OCI-LY1 (cell line): ENCODE measurements around the gene TMEM52.

Experiments used
- H2AFZ ChIP-seq: fragments of 200-600 bp; sonication (generic), shearing (Covaris generic); 2 replicates; pipeline ENCODE4 v1.6.0; 2014; ENCODE audit warnings: antibody characterized with exemption, mild to moderate bottlenecking, low read length
- H3F3A ChIP-seq: fragments of 200-600 bp; sonication (generic), shearing (Covaris generic); 2 replicates; pipeline ENCODE4 v1.6.0; 2014; ENCODE audit warnings: mild to moderate bottlenecking, antibody characterized with exemption, low read length, moderate library complexity; ENCODE audit not compliant: insufficient read depth
- H3K27ac ChIP-seq: fragments of 200-600 bp; sonication (generic); 2 replicates; pipeline ENCODE4 v1.5.1; 2014; ENCODE audit warnings: low read length, mixed run types, mild to moderate bottlenecking, low read depth; ENCODE audit not compliant: poor library complexity, severe bottlenecking
- H3K27me3 ChIP-seq: fragments of 200-600 bp; sonication (generic); 2 replicates; pipeline ENCODE4 v1.6.0; 2014; ENCODE audit warnings: antibody characterized with exemption, mild to moderate bottlenecking, low read length, moderate library complexity; ENCODE audit not compliant: insufficient read depth
- H3K36me3 ChIP-seq: fragments of 200-600 bp; sonication (generic); 2 replicates; pipeline ENCODE4 v1.6.1; 2014; ENCODE audit warnings: mild to moderate bottlenecking, antibody characterized with exemption, low read length, moderate library complexity, mixed read lengths; ENCODE audit not compliant: insufficient read depth
- H3K4me1 ChIP-seq: fragments of 200-600 bp; sonication (generic); 2 replicates; pipeline ENCODE4 v1.5.1; 2014; ENCODE audit warnings: mild to moderate bottlenecking, low read length, moderate library complexity; ENCODE audit not compliant: insufficient read depth, severe bottlenecking
- H3K4me2 ChIP-seq: fragments of 200-600 bp; sonication (generic), shearing (Covaris generic); 2 replicates; pipeline ENCODE4 v1.6.1; 2014; ENCODE audit warnings: low read length
- H3K4me3 ChIP-seq: fragments of 200-600 bp; sonication (generic); 2 replicates; pipeline ENCODE4 v1.5.1; 2014; ENCODE audit warnings: low read length, low read depth, mild to moderate bottlenecking, mixed read lengths; ENCODE audit not compliant: poor library complexity, severe bottlenecking
- H3K79me2 ChIP-seq: fragments of 200-600 bp; shearing (Covaris generic); 2 replicates; pipeline ENCODE4 v1.6.1; 2016; ENCODE audit warnings: mixed run types, low read length, mixed read lengths; ENCODE audit not compliant: insufficient read depth
- H3K9ac ChIP-seq: fragments of 200-600 bp; sonication (generic), shearing (Covaris generic); 2 replicates; pipeline ENCODE4 v1.6.1; 2014; ENCODE audit warnings: mild to moderate bottlenecking, low read length, mixed read lengths
- H3K9me2 ChIP-seq: fragments of 200-600 bp; sonication (generic), shearing (Covaris generic); 2 replicates; pipeline ENCODE4 v1.6.1; 2014; ENCODE audit warnings: low read depth, mild to moderate bottlenecking, low read length, mixed read lengths
- H3K9me3 ChIP-seq: fragments of 200-600 bp; shearing (Covaris generic); 2 replicates; pipeline ENCODE4 v1.6.1; 2014; ENCODE audit warnings: low read length, mixed read lengths
- H4K20me1 ChIP-seq: fragments of 200-600 bp; sonication (generic), shearing (Covaris generic); 2 replicates; pipeline ENCODE4 v1.6.0; 2016; ENCODE audit warnings: mild to moderate bottlenecking, low read length; ENCODE audit not compliant: insufficient read depth
- EZH2 ChIP-seq: fragments of 200-600 bp; sonication (generic), shearing (Covaris generic); IDR thresholded peaks from 2 replicates; pipeline ENCODE4 v1.8.0; 2017; ENCODE audit warnings: borderline replicate concordance, mixed run types, mild to moderate bottlenecking, antibody characterized with exemption, low read length, moderate library complexity, mixed read lengths
- TF ChIP-seq, protein P1 (sequence below): fragments of 200-600 bp; sonication (generic), shearing (Covaris generic); IDR thresholded peaks from 2 replicates; pipeline ENCODE4 v1.5.1; 2017; ENCODE audit warnings: mild to moderate bottlenecking, antibody characterized with exemption, low read length, moderate library complexity, mixed read lengths

The TMEM52 gene

DNA sequence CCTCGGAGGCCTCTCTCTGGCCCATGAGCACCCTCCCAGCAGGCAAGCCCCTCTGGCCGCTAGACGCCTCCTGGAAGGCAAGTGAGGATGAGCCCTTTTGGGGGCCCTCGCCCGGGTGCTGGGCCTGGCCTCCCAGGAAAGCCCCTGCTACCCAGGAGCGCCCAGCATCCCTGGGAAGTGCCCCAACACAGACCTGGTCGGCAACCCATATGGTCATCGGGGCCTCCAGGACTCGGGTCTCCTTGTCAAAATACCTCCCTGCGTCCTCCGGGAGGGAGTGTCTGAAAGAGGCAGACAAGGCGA is 21.0 kb upstream of the TMEM52 start:
- no peak for TF ChIP-seq EZH2
- TF ChIP-seq, protein P1, sequence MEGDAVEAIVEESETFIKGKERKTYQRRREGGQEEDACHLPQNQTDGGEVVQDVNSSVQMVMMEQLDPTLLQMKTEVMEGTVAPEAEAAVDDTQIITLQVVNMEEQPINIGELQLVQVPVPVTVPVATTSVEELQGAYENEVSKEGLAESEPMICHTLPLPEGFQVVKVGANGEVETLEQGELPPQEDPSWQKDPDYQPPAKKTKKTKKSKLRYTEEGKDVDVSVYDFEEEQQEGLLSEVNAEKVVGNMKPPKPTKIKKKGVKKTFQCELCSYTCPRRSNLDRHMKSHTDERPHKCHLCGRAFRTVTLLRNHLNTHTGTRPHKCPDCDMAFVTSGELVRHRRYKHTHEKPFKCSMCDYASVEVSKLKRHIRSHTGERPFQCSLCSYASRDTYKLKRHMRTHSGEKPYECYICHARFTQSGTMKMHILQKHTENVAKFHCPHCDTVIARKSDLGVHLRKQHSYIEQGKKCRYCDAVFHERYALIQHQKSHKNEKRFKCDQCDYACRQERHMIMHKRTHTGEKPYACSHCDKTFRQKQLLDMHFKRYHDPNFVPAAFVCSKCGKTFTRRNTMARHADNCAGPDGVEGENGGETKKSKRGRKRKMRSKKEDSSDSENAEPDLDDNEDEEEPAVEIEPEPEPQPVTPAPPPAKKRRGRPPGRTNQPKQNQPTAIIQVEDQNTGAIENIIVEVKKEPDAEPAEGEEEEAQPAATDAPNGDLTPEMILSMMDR, result no peak

DNA sequence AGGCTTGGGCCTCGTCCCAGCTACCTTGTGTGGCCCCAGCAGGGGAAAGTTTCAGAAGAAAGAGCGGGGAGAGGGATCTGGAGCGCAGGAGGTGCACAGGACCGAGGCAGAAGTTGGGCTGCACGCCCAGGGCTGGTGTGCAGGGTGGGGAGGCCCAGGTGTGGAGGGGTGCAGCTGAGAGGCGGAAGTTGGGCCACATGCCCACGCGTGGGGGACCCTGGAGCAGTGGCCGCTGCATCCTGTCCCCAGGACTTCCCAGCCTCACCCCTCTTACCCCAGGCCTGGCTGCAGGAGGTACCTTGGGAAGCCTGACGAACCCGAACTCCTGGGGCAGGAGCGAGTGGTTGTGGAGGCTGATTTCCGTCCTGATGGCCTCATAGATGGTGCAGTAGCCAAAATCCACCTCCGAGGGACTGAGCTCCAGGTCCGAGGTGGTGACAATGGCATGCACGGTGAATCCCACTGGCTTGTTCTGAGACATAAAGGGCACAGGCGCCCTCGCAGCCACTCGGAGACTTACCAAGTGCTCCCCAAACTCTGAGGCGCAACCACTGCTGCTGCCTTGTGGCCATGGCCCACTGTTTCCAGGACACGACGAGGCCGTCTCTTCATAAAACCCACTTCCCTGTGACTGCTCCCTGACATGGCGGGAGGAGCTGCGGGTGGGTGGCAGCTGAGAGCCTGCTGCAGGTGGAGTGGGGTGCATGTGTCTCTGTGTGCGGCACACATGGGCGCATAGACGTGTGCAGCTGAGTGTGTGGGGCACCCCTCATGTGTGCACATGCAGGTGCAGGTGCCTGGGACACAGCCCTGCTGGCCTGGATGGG is 20.4 kb upstream of the TMEM52 start:
- no peaks in the 10 kb centered on the region for H3K36me3 ChIP-seq
- H3K9me3 ChIP-seq, result no peaks in the 10 kb centered on the region
- no peaks in the 10 kb centered on the region for H3F3A ChIP-seq
- no peak overlapping the region for H3K27ac ChIP-seq
- no peaks in the 10 kb centered on the region for H3K79me2 ChIP-seq
- TF ChIP-seq EZH2, result no peak
- TF ChIP-seq, protein P1, result no peak
- H3K9me2 ChIP-seq, result no peaks in the 10 kb centered on the region
- H3K4me2 ChIP-seq, result no peak overlapping the region
- no peak overlapping the region for H3K4me3 ChIP-seq
- peaks cover 5% of the 10 kb centered on the region; the same call in 1 of the 2 replicates for H3K27me3 ChIP-seq
- no peaks in the 10 kb centered on the region for H4K20me1 ChIP-seq
- peaks cover 16% of the 10 kb centered on the region for H3K4me1 ChIP-seq
- H2AFZ ChIP-seq, result no peak overlapping the region
- H3K9ac ChIP-seq, result no peak overlapping the region

More for the DNA sequence above, 21.0 kb upstream of the TMEM52 start:
- H3K9me3 ChIP-seq, result no peaks in the 10 kb centered on the region
- H3K9me2 ChIP-seq, result no peaks in the 10 kb centered on the region
- no peak overlapping the region for H3K4me3 ChIP-seq
- no peak overlapping the region for H3K9ac ChIP-seq
- H3K79me2 ChIP-seq, result no peaks in the 10 kb centered on the region
- no peak overlapping the region for H3K4me2 ChIP-seq
- peaks cover 5% of the 10 kb centered on the region; the same call in 1 of the 2 replicates for H3K27me3 ChIP-seq
- no peak overlapping the region for H3K27ac ChIP-seq
- no peaks in the 10 kb centered on the region for H3K36me3 ChIP-seq
- no peak overlapping the region for H2AFZ ChIP-seq
- no peaks in the 10 kb centered on the region for H3F3A ChIP-seq
- peaks cover 16% of the 10 kb centered on the region for H3K4me1 ChIP-seq
- no peaks in the 10 kb centered on the region for H4K20me1 ChIP-seq

DNA sequence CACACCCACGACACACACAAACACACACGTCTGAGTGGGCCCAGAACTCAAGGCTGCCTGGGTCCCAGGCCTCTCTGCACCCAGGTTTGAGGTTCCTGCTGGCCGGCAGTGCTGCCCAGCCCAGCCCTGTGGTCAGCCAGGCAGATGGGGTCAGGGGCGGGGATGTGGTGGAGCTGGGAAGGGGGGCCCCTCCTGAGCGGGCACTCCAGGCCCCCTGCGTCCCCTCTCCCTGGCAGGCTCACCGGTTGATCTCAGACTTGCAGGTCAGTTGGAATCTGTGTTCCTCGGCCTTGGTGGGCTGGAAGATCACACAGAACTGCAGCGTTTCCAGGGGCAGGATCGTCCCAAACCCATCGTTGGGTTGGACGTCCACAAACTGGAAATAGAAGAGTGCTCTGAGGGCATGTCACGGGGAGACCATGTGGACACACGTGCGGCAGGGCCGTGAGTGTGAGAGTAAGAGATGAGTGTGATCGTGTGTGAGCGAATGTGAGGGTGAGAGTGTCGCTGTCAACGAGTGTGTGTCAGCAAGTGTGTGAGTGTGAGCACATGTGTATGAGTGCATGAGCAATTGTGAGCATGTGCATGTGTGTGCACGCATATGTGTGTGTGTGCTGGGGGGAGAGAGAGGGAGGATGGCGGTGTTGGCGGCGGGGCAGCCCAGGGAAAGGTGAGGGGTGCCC is 19.7 kb upstream of the TMEM52 start:
- Histone ChIP-seq H3K36me3 (no peaks in the 10 kb centered on the region), H3K4me2 (no peak overlapping the region), H3K9me2 (no peaks in the 10 kb centered on the region), H3F3A (no peaks in the 10 kb centered on the region), H3K9ac (no peak overlapping the region), H3K27ac (no peak overlapping the region), H3K27me3 (peaks cover 6% of the 10 kb centered on the region; the same call in 1 of the 2 replicates), H3K4me3 (no peak overlapping the region), H3K79me2 (no peaks in the 10 kb centered on the region), H2AFZ (no peak overlapping the region), H3K9me3 (0 out of 2 replicates have a peak, but pooled peaks cover 1% of the 10 kb centered on the region), H3K4me1 (peaks cover 13% of the 10 kb centered on the region), H4K20me1 (no peaks in the 10 kb centered on the region)
- TF ChIP-seq EZH2, result no peak
- TF ChIP-seq, protein P1, result no peak
